Measurements from ENCODE around the gene ZNF90.

DNA sequence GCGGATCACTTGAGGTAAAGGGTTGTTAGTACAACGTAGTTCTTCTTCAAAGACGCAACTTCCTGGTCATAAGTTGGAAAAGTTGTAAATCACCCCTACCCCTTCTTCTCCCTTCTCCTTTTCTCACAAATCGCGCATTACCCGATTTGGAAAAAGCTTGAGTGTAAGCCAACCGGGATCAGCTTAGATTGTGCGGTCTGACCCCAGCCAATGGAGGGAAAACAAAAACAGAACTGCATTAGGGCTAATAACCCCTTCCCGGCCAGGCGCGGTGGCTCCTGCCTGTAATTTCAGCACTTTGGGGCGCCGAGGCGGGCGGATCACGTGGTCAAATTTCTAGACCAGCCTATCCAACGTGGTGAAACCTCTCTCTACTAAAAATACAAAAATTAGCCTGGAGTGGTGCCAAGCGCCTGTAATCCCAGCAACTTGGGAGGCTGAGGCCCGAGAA lies 806 bp downstream of the ZNF90 start:
- TF ChIP-seq POLR2A (IDR thresholded peaks at IDR 0.05; ENCODE audit: low read depth, low read length): no peak
- TF ChIP-seq POLR2AphosphoS5 (IDR thresholded peaks at IDR 0.05; ENCODE audit: low read depth, low read length): no peak
